Islet precursor cell (in vitro differentiated cells): ENCODE data around the gene CAPN10.

Experiments
- DNase-seq: peaks from one replicate; pipeline ENCODE4 v3.0.0-alpha.2; 2018

Gene CAPN10

GRCh38 chr2:240564561-240565332 lies 21.8 kb upstream of the CAPN10 start:
- peak; percentile 35 for DNase-seq

DNA sequence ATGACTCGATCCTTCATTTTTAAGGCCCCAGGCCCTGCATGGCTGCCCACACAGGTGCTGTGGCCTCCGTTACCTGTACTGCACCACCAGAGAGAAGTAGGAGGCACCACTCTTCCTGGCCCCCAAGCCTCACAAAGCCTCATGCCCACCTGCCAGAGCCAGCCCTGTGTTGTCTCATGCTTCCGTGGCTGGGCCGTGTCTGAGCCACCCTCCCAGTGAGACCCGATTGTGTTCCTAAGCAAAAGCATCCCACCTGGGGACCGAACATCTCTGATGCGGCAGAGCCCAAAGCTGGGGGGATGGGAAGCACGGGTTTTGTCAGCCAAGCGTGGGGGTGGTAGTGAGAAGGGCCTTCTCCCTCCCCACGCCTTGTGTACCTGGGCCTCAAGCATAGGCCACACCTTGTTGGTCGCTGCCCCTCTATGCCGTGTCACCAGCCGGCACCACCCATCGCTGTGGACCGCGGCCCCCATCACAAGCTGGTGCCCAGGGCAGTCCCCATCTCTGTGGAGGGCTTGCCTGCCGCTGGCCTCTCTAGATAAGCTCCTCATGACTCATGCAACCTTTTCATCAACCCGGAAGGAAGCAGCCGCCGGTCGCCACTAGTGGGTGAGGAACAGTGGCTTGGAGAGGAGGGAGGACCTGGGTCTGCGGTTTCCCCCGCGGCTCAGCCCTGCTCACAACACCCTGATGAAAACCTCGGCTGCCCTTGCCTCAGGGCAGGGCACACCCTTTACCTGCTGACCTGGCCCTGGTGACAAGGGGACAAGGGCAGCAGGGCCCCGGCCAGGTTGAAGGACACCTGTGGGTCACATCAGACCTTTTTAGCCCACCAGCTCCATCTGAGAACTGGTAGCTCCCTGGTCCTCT lies 21.0 kb upstream of the CAPN10 start:
- DNase-seq = peak; percentile 87

DNA sequence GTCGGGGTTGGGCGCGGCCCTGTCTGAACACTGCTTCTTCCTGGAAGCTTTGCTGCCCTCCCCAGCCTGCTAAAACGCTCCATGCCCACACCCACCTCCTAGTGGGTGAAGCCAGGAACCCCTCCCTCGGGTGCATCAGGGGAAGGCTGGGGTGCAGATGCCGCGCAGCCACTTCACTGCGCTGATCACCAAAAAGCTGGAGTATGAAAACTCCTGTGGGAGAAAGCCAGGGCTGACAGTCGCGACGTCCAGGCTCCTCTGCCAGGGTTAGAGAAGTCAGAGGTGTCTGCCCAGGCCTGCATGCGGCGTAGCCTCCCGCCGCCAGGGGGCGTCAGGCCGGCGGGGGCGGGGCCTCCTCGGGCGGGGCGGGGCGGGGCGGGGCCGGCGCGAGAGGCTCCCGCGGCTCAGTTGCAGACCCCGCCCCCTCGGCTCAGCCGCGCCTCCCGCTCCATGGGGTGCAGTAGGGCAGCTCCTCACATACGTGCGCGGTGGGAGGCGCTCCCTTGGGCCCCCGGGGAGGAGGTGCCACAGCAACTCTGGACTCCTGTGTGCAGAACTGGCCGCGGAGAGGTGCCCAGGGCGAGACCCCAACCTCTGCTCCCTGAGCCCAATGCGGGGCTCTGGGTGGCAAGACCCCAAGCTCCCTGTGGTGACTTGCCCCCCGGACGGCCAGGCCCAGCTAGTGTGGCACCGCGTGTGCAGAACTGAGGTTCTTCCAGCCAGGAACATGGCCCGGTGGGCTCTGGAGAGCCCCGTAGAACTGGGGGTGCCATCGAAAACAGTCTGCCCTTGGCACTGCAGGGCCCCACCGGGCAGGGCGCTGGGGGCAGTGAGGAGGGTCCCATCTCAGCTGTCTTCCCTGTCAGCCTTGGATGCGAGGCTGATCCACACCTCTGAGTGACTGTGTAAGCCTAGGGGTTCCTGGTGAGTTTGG lies 20.1 kb upstream of the CAPN10 start:
- peak; percentile 89 for DNase-seq

- peak; percentile 45 for DNase-seq
Measured at GRCh38 chr2:240567137-240567871, 19.2 kb upstream of the CAPN10 start.

- no peak for DNase-seq
Measured at GRCh38 chr2:240567872-240568677, 18.5 kb upstream of the CAPN10 start, which contains the start of gene RNPEPL1. Gene RNPEPL1 (plus strand): TSS chr2:240568484. CDS start chr2:240568587, 103 bp downstream.

GRCh38 chr2:240568678-240569522 lies 17.6 kb upstream of the CAPN10 start:
- no peak for DNase-seq

DNA sequence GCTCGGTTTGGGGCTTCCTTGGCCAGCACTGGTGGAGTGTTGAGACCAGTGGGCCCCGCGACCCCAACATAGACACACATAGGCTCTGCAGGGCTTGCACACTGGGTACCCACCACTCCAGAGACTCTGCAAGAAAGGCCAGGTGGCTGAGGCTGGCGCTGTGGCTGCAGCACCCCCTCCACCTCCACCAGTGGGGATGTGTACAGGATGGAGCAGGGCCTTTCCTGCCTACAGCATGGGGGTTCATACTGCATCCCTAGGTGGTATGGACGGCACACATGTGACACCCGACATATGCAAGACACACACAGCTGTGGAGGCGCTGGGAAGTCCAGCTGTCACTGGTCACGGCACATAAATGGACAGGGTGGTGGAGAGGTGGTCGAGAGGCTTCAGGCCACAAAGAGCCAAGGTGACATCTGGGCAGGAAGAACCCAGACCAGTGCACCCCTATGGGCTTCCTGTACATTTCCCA lies 17.0 kb upstream of the CAPN10 start:
- no peak for DNase-seq

GRCh38 chr2:240569998-240570530 lies 16.5 kb upstream of the CAPN10 start:
- no peak for DNase-seq

GRCh38 chr2:240570531-240571313 lies 15.8 kb upstream of the CAPN10 start:
- DNase-seq = no peak

- no peak for DNase-seq
Measured at GRCh38 chr2:240571314-240571973, 15.1 kb upstream of the CAPN10 start.

- no peak for DNase-seq
Measured at GRCh38 chr2:240572141-240573031, 14.1 kb upstream of the CAPN10 start.

- DNase-seq = no peak
Measured at GRCh38 chr2:240573071-240573515, 13.4 kb upstream of the CAPN10 start.

- DNase-seq = no peak
Measured at GRCh38 chr2:240573516-240574385, 12.8 kb upstream of the CAPN10 start.

GRCh38 chr2:240574386-240575100 lies 12.0 kb upstream of the CAPN10 start:
- no peak for DNase-seq
